ENCODE measurements around the gene WNT3A. TPM values are rescaled to one million over a fixed set of nuclear protein-coding genes. Genes with fewer than 3 reads are reported as not detected.

Gene WNT3A
- total and polyA plus RNA-seq, 9 of the 15 experiments (the other 6 are each of a cell fraction or from before 2014, with no cell fraction given), result not detected

GRCh38 chr1:228017356-228018124 lies 10.7 kb downstream of the WNT3A start:
- no peak overlapping the region for H3K9ac ChIP-seq (ENCODE audit: insufficient read depth in 1 of 2, low read depth in 2 of 2, low read length in 2 of 2)
- no peaks in the 10 kb centered on the region for H3K9me3 ChIP-seq (replicated peaks; ENCODE audit: control insufficient read depth, insufficient read depth, low read depth, low read length)
- H2AFZ ChIP-seq (ENCODE audit: low read depth, low read length), result no peak overlapping the region
- H3K4me1 ChIP-seq (replicated peaks in 1 of 2; ENCODE audit: control insufficient read depth in 2 of 2, insufficient read depth in 2 of 2, low read length in 2 of 2), result peaks cover 0 to 19% of the 10 kb centered on the region in 2 experiments; a peak in 2 of 5 replicates
- no TSS peak for BruUV-seq (replicated peaks)
- no peak overlapping the region for H3K27ac ChIP-seq (ENCODE audit: extremely low read depth, low read depth, low read length)
- CTCF ChIA-PET (ENCODE audit: low intra/inter-chr PET ratio), result no interaction called here
- FAIRE-seq (no peak), DNase-seq (ENCODE audit: extremely low read depth in 1 of 4, low spot score in 3 of 4) (no peak), ATAC-seq (no peak)
- POLR2A ChIA-PET, result interaction anchor here (0.5 to 1.0 kb wide), 4 partner anchors 13 to 1162 kb away, joined by 3 read pairs; no protein-coding TSS in a partner anchor
- intact Hi-C loops (cut with micrococcal nuclease) (no loop called here), in situ Hi-C loops (cut with MboI) (no loop called here)
- peaks cover 3% of the 10 kb centered on the region for H3K9me1 ChIP-seq (ENCODE audit: control insufficient read depth, insufficient read depth, low read length)
- 4% methylated on average over 15 of the region's 16 CpGs for WGBS (ENCODE audit: insufficient coverage, low coverage, missing lambda C conversion rate)
- peaks cover 36 to 96% of the 10 kb centered on the region in 2 experiments for H3K27me3 ChIP-seq (ENCODE audit: control insufficient read depth in 2 of 2, insufficient read depth in 2 of 2, low read length in 2 of 2)
- peaks cover 4% of the 10 kb centered on the region; the same call in 1 of the 2 replicates for H4K20me1 ChIP-seq (replicated peaks; ENCODE audit: control insufficient read depth, insufficient read depth, low read length)
- H3K79me2 ChIP-seq (ENCODE audit: control insufficient read depth, insufficient read depth, low read length), result no peaks in the 10 kb centered on the region
- H3K4me3 ChIP-seq, result no peak overlapping the region
- no peaks in the 10 kb centered on the region for H3K36me3 ChIP-seq (ENCODE audit: control insufficient read depth, insufficient read depth, low read length)
- no peak overlapping the region for H3K4me2 ChIP-seq (ENCODE audit: insufficient read depth, low read length)
- no peak for TF ChIP-seq STAT5B (CRISPR knock-in tag; IDR thresholded peaks at IDR 0.05)
- TF ChIP-seq RCOR1 (IDR thresholded peaks at IDR 0.05; ENCODE audit: borderline replicate concordance in 1 of 2, low read depth in 2 of 2, low read length in 2 of 2), result no peak
- TF ChIP-seq, protein P1, sequence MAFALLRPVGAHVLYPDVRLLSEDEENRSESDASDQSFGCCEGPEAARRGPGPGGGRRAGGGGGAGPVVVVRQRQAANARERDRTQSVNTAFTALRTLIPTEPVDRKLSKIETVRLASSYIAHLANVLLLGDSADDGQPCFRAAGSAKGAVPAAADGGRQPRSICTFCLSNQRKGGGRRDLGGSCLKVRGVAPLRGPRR (CRISPR knock-in tag; IDR thresholded peaks at IDR 0.05), result no peak
- no peak for TF ChIP-seq CREB3L1 (IDR thresholded peaks at IDR 0.05; ENCODE audit: borderline replicate concordance, low read depth)
- no peak for TF ChIP-seq PHF8 (IDR thresholded peaks at IDR 0.05; ENCODE audit: borderline replicate concordance, low read length)
- no peak for TF ChIP-seq NRF1 (conservative IDR thresholded peaks at IDR 0.05 in 1 of 2, IDR thresholded peaks at IDR 0.05 in 1 of 2)
- no peak for TF ChIP-seq NUFIP1 (IDR thresholded peaks at IDR 0.05; ENCODE audit: partially characterized antibody)
- TF ChIP-seq SFPQ (IDR thresholded peaks at IDR 0.05; ENCODE audit: low read depth, low read length), result no peak
